HCT116 (cell line): ENCODE measurements around the gene SMPX. TPM values are rescaled to one million over a fixed set of nuclear protein-coding genes. Genes with fewer than 3 reads are reported as not detected.

ENCODE experiments used
- ATAC-seq: fragments of 200-7000 bp; cut with Tn5 transposase; 2 replicates; pipeline ENCODE4 v1.9.1; 2020; ENCODE audit warnings: mild to moderate bottlenecking, moderate library complexity
- BruUV-seq: library from RNA; stranded (reverse); fragments of 400-500 nt; replicated peaks from 2 replicates; lab custom pipeline; 2021; lab: Mats Ljungman, UMichigan
- CTCF ChIA-PET: fragments of 300-600 bp; sonication (Branson Sonifier 250); formaldehyde crosslinking; loops from one replicate; lab custom pipeline; 2021; ENCODE audit warnings: antibody characterized with exemption; lab: Charles Lee
- POLR2A ChIA-PET: fragments of 300-600, 350-600 bp; sonication (Branson Sonifier 250); formaldehyde crosslinking; loops from one replicate; lab custom pipeline; 2021; ENCODE audit warnings: antibody characterized with exemption; lab: Charles Lee
- RAD21 ChIA-PET, 2 experiments: fragments of 300-600 bp; sonication (Branson Sonifier 250); formaldehyde crosslinking; loops; one replicate each; lab custom pipeline; 2023; ENCODE audit warnings: low total read pairs in 2 of 2; ENCODE audit not compliant: uncharacterized antibody in 2 of 2, unreplicated experiment in 2 of 2, low non-redundant PET in 1 of 2; lab: Charles Lee
- DNase-seq: peaks from one replicate; pipeline ENCODE4 v3.0.0-alpha.2; 2010; ENCODE audit warnings: low read depth, low spot score
- H2AFZ ChIP-seq: fragments of 200-600 bp; shearing (Covaris generic), sonication (generic); 2 replicates; pipeline ENCODE4 v1.6.1; 2017; ENCODE audit warnings: low read depth, mixed run types, mixed read lengths, antibody characterized with exemption, low read length; ENCODE audit not compliant: poor library complexity, severe bottlenecking
- H3K27ac ChIP-seq: 2 replicates; pipeline ENCODE4 v1.5.1; 2012; ENCODE audit warnings: low read depth, low read length
- H3K27me3 ChIP-seq: fragments of 200-600 bp; sonication (generic); 2 replicates; pipeline ENCODE4 v1.6.1; 2016; ENCODE audit warnings: mixed run types, low read length, mixed read lengths; ENCODE audit not compliant: insufficient read depth
- H3K36me3 ChIP-seq, 2 experiments: fragments of 200-500 bp in 1 of 2; fragments of 200-600 bp in 1 of 2; sonication (Bioruptor generic) in 1 of 2; sonication (generic) in 1 of 2; 2 replicates each; pipeline versions ENCODE4 v1.5.1 to v1.6.1; 2014 to 2016; ENCODE audit warnings: low read length in 2 of 2, inconsistent platforms in 1 of 2, mixed read lengths in 1 of 2, mixed run types in 1 of 2; ENCODE audit not compliant: insufficient read depth in 2 of 2, control insufficient read depth in 1 of 2
- H3K4me1 ChIP-seq, 2 experiments: fragments of 200-600 bp in 1 of 2; sonication (generic) in 1 of 2; 2 replicates each; pipeline versions ENCODE4 v1.5.1 to v1.6.1; 2012 to 2017; ENCODE audit warnings: low read length in 2 of 2, inconsistent platforms in 1 of 2, mild to moderate bottlenecking in 1 of 2, mixed read lengths in 1 of 2, mixed run types in 1 of 2, moderate library complexity in 1 of 2; ENCODE audit not compliant: insufficient read depth in 2 of 2, control insufficient read depth in 1 of 2
- H3K4me2 ChIP-seq: fragments of 200-600 bp; sonication (generic); 2 replicates; pipeline ENCODE4 v1.6.1; 2017; ENCODE audit warnings: mixed run types, low read length, mixed read lengths
- H3K4me3 ChIP-seq, 2 experiments: fragments of 200-600 bp in 1 of 2; sonication (generic) in 1 of 2; replicated peaks in 1 of 2; 2 replicates each; pipeline ENCODE4 v1.5.1; 2011 to 2016; ENCODE audit warnings: low read length in 2 of 2, control low read depth in 1 of 2, low read depth in 1 of 2, mild to moderate bottlenecking in 1 of 2, mixed read lengths in 1 of 2, mixed run types in 1 of 2
- H3K79me2 ChIP-seq: fragments of 200-600 bp; sonication (generic); 2 replicates; pipeline ENCODE4 v1.6.1; 2017; ENCODE audit warnings: mild to moderate bottlenecking, mixed run types, low read length, moderate library complexity, mixed read lengths; ENCODE audit not compliant: insufficient read depth
- H3K9ac ChIP-seq: fragments of 200-600 bp; sonication (generic); 2 replicates; pipeline ENCODE4 v1.6.1; 2016; ENCODE audit warnings: low read length, mixed read lengths
- H3K9me2 ChIP-seq: fragments of 200-600 bp; sonication (generic), shearing (Covaris generic); 2 replicates; pipeline ENCODE4 v1.6.1; 2017; ENCODE audit warnings: mixed run types, mild to moderate bottlenecking, moderate library complexity; ENCODE audit not compliant: insufficient read depth
- H3K9me3 ChIP-seq, 2 experiments: fragments of 200-500 bp in 1 of 2; fragments of 200-600 bp in 1 of 2; sonication (Bioruptor generic) in 1 of 2; sonication (generic) in 1 of 2; 2 replicates each; pipeline ENCODE4 v1.6.1; 2014 to 2017; ENCODE audit warnings: low read length in 2 of 2, mixed read lengths in 2 of 2, inconsistent platforms in 1 of 2, low read depth in 1 of 2, mild to moderate bottlenecking in 1 of 2, mixed run types in 1 of 2, moderate library complexity in 1 of 2; ENCODE audit not compliant: control insufficient read depth in 1 of 2, insufficient read depth in 1 of 2
- H4K20me1 ChIP-seq: fragments of 200-600 bp; sonication (generic), shearing (Covaris generic); 2 replicates; pipeline ENCODE4 v1.6.1; 2017; ENCODE audit warnings: mixed run types, mild to moderate bottlenecking, moderate library complexity; ENCODE audit not compliant: insufficient read depth
- CBX3 ChIP-seq: IDR thresholded peaks from 2 replicates; pipeline ENCODE4 v1.6.1; 2012; ENCODE audit warnings: low read depth
- CEBPB ChIP-seq: IDR thresholded peaks from 2 replicates; pipeline ENCODE4 v1.6.1; 2012; ENCODE audit warnings: low read depth
- CTCF ChIP-seq, 3 experiments: fragments of 200-600 bp in 1 of 3; sonication (generic) in 1 of 3; IDR thresholded peaks in 2 of 3; conservative IDR thresholded peaks in 1 of 3; 2 replicates each; pipeline ENCODE4 v1.5.1; 2012 to 2017; ENCODE audit warnings: low read depth in 2 of 3, low read length in 2 of 3, antibody characterized with exemption in 1 of 3, borderline replicate concordance in 1 of 3, control low read depth in 1 of 3, mild to moderate bottlenecking in 1 of 3, mixed read lengths in 1 of 3, mixed run types in 1 of 3, moderate library complexity in 1 of 3; ENCODE audit not compliant: insufficient read depth in 1 of 3
- ELF1 ChIP-seq: IDR thresholded peaks from 2 replicates; pipeline ENCODE4 v1.6.1; 2012; ENCODE audit warnings: low read depth, borderline replicate concordance
- FOSL1 ChIP-seq: IDR thresholded peaks from 2 replicates; pipeline ENCODE4 v1.6.1; 2012; ENCODE audit warnings: low read depth
- JUND ChIP-seq: IDR thresholded peaks from 2 replicates; pipeline ENCODE4 v1.6.1; 2012
- RAD21 ChIP-seq: IDR thresholded peaks from 2 replicates; pipeline ENCODE4 v1.6.1; 2012; ENCODE audit warnings: low read depth, mild to moderate bottlenecking
- REST ChIP-seq: IDR thresholded peaks from 2 replicates; pipeline ENCODE4 v1.6.1; 2012; ENCODE audit warnings: low read depth
- SIN3A ChIP-seq: IDR thresholded peaks from 2 replicates; pipeline ENCODE4 v1.6.1; 2012; ENCODE audit warnings: low read depth
- SP1 ChIP-seq: IDR thresholded peaks from 2 replicates; pipeline ENCODE4 v1.6.1; 2012; ENCODE audit warnings: low read depth
- SRF ChIP-seq: IDR thresholded peaks from 2 replicates; pipeline ENCODE4 v1.6.1; 2012; ENCODE audit warnings: low read depth
- ZFX ChIP-seq: fragments of 450-650 bp; IDR thresholded peaks from 2 replicates; pipeline ENCODE4 v1.6.1; 2017
- ZNF274 ChIP-seq: fragments of 200-500 bp; sonication (Bioruptor generic); IDR thresholded peaks from 2 replicates; pipeline ENCODE4 v1.6.1; 2014; ENCODE audit warnings: mild to moderate bottlenecking, low read depth, low read length, inconsistent platforms
- intact Hi-C: fragments of 100-400 bp; cut with micrococcal nuclease; formaldehyde crosslinking; loops from 2 replicates; pipeline ENCODE4 v1.10.0; 2022
- total RNA-seq: library from RNA; stranded (reverse); gene quantifications from one replicate; pipeline ENCODE4 v1.2.1, GENCODE V29; 2021; ENCODE audit not compliant: unreplicated experiment
- TF ChIP-seq, protein P1 (sequence below): IDR thresholded peaks from 2 replicates; pipeline ENCODE4 v1.6.1; 2012

The SMPX gene
- total RNA-seq, 1 experiment from 2014 or later, result 0.59 TPM

DNA sequence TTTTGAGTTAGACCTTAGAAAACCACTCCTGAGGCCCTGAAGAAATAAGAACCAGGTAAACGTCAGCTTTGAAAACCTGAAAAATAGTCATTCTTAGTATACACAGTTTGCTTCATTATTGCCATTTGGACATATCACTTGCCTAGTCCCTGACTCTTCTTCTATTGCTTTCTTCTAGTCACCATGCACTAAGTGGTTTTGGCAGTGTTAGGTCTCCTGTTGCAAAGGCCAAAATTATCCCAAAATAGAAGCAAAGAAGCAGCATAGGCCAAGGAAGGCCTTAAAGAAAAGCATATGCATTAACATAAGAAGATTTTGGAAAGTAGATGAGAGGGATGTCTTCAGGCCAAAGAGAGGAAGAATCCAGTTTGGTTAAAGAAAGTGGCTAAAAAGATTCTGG is 24.1 kb upstream of the SMPX start:
- no peak overlapping the region for H3K9ac ChIP-seq
- RAD21 ChIA-PET, result no interaction called here
- no peak for TF ChIP-seq SP1
- TF ChIP-seq REST, result no peak
- no peak for TF ChIP-seq SRF
- TF ChIP-seq JUND, result no peak
- TF ChIP-seq SIN3A, result no peak
- no peak for TF ChIP-seq CTCF (IDR thresholded peaks at IDR 0.05 in 2 of 3, conservative IDR thresholded peaks at IDR 0.05 in 1 of 3; ENCODE audit: borderline replicate concordance in 1 of 3, insufficient read depth in 1 of 3, low read depth in 2 of 3, low read length in 2 of 3)
- TF ChIP-seq FOSL1, result no peak
- TF ChIP-seq, protein P1, sequence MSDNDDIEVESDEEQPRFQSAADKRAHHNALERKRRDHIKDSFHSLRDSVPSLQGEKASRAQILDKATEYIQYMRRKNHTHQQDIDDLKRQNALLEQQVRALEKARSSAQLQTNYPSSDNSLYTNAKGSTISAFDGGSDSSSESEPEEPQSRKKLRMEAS, result no peak
- no peak for TF ChIP-seq CEBPB
- TF ChIP-seq CBX3, result no peak
- no peak for TF ChIP-seq ZFX
- no peak for TF ChIP-seq ELF1
- no peak for TF ChIP-seq RAD21
- TF ChIP-seq ZNF274, result no peak
- no peaks in the 10 kb centered on the region for H3K4me1 ChIP-seq
- no peak for ATAC-seq
- H3K9me3 ChIP-seq, result no peaks in the 10 kb centered on the region
- no peaks in the 10 kb centered on the region for H4K20me1 ChIP-seq
- no peaks in the 10 kb centered on the region for H3K36me3 ChIP-seq
- no peak overlapping the region for H3K4me2 ChIP-seq
- no peak overlapping the region for H2AFZ ChIP-seq
- no peaks in the 10 kb centered on the region for H3K79me2 ChIP-seq
- no peak for DNase-seq
- CTCF ChIA-PET, result interaction anchor here (1.3 kb wide), 1 partner anchor 11 kb away, joined by 3 read pairs; no protein-coding TSS in a partner anchor
- H3K4me3 ChIP-seq, result no peak overlapping the region
- no TSS peak for BruUV-seq
- POLR2A ChIA-PET, result no interaction called here
- no peaks in the 10 kb centered on the region for H3K27me3 ChIP-seq
- H3K27ac ChIP-seq, result no peak overlapping the region
- no peaks in the 10 kb centered on the region for H3K9me2 ChIP-seq
- intact Hi-C loops, result no loop called here
